ENCODE measurements around the gene CPO.
A peak's percentile ranks its signal among the peaks of the same experiment; 100 is the strongest.

CPO gene

GRCh38 chr2:206991070-206991469 lies 51.8 kb downstream of the CPO start:
- POLR2A ChIA-PET (ENCODE audit: low non-redundant PET): no interaction called here
- no peak for TF ChIP-seq CTCF (conservative IDR thresholded peaks at IDR 0.05; ENCODE audit: low read depth)
- DNase-seq (ENCODE audit: low spot score): no peak
- CTCF ChIA-PET: no interaction called here
- no peak overlapping the region for H3K27ac ChIP-seq

GRCh38 chr2:206993396-206993911 lies 54.1 kb downstream of the CPO start:
- no peak for TF ChIP-seq CTCF (conservative IDR thresholded peaks at IDR 0.05; ENCODE audit: low read depth)
- H3K27ac ChIP-seq: no peak overlapping the region
- no peak for DNase-seq (ENCODE audit: low spot score)
- CTCF ChIA-PET: no interaction called here
- POLR2A ChIA-PET (ENCODE audit: low non-redundant PET): no interaction called here

- DNase-seq (ENCODE audit: low spot score): no peak
- no peak overlapping the region for H3K27ac ChIP-seq
- ChIA-PET POLR2A (ENCODE audit: low non-redundant PET) (no interaction called here), CTCF (no interaction called here)
- TF ChIP-seq CTCF (conservative IDR thresholded peaks at IDR 0.05; ENCODE audit: low read depth): no peak
Observed at GRCh38 chr2:206993964-206994363, 54.6 kb downstream of the CPO start.

GRCh38 chr2:206996556-206997065 lies 57.3 kb downstream of the CPO start:
- CTCF ChIA-PET: no interaction called here
- DNase-seq (ENCODE audit: low spot score): no peak
- H3K27ac ChIP-seq: no peak overlapping the region
- TF ChIP-seq CTCF (conservative IDR thresholded peaks at IDR 0.05; ENCODE audit: low read depth): no peak
- POLR2A ChIA-PET (ENCODE audit: low non-redundant PET): no interaction called here

DNA sequence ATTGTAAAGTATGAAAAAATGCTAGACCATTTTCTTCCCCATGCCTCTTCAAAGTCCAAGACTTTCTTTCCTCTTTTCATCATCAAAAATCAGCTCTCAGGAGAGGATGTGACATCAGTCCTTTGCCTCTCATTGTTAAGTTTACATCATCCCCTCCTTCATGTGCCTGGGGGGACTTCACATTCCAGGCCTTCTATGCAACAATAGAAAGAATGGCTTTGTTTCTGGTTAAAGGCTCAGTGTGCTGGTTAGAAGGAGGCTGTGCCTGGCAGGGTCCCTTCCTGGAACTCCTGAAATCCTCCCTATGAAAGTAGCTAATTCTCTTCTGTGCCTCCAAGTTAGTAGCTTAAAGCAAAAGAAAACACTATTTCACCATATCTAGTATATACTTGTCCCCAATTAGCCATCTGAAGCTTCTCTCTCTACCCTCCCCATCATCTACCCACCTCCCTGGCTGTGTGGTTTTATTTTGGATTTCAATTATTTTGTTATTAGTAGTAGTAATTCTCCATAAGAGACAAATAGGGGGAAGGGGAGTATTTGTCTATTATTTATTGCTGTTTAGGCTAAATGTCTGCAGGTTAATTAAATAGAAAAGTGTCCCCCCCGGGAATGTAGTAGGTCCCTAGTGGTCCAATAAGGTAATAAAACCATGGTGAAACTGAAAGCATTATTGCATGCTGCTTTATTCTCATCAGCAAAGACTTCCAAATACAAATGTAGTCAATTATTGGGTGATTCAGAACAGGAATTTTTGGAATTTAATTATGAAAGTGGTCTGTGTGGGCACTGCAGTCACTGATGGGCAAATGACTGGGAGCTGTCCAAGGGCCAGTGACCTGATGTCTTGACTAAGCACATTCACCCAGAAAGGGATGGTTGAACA lies 69.0 kb downstream of the CPO start:
- peak; percentile 12 for DNase-seq (ENCODE audit: low spot score)
- POLR2A ChIA-PET (ENCODE audit: low non-redundant PET): no interaction called here
- no peak overlapping the region for H3K27ac ChIP-seq
- CTCF ChIA-PET: interaction anchor here (0.6 to 0.7 kb wide), 2 partner anchors 103 to 375 kb away, joined by 3 to 4 read pairs; no protein-coding TSS in a partner anchor
- no peak for TF ChIP-seq CTCF (conservative IDR thresholded peaks at IDR 0.05; ENCODE audit: low read depth)

GRCh38 chr2:207012461-207012860 lies 73.1 kb downstream of the CPO start:
- peak; percentile 28 for DNase-seq (ENCODE audit: low spot score)
- CTCF ChIA-PET: no interaction called here
- TF ChIP-seq CTCF (conservative IDR thresholded peaks at IDR 0.05; ENCODE audit: low read depth): no peak
- POLR2A ChIA-PET (ENCODE audit: low non-redundant PET): no interaction called here
- no peak overlapping the region for H3K27ac ChIP-seq
